Measurements from ENCODE around the gene FAM222A.

Gene FAM222A

GRCh38 chr12:109807954-109808643, 94.5 kb downstream of the FAM222A start:
- H3K36me3 ChIP-seq (replicated peaks; ENCODE audit: low read depth, low read length), result no peaks in the 10 kb centered on the region
- H3K4me1 ChIP-seq (ENCODE audit: low read length), result no peaks in the 10 kb centered on the region
- H3K9ac ChIP-seq (ENCODE audit: low read length), result no peak overlapping the region
- H3K4me3 ChIP-seq (ENCODE audit: low read length), result no peak overlapping the region
- TF ChIP-seq CTCF (IDR thresholded peaks at IDR 0.05; ENCODE audit: low read depth, low read length) (no peak), EZH2phosphoT487 (IDR thresholded peaks at IDR 0.05; ENCODE audit: low read depth) (no peak)
- no peak overlapping the region for H3K4me2 ChIP-seq (ENCODE audit: low read length)
- H3K27ac ChIP-seq (ENCODE audit: low read length), result no peak overlapping the region
- H3K27me3 ChIP-seq (ENCODE audit: low read depth, low read length), result no peaks in the 10 kb centered on the region
- no peaks in the 10 kb centered on the region for H4K20me1 ChIP-seq (ENCODE audit: insufficient read depth, low read length)
- no peaks in the 10 kb centered on the region for H3K79me2 ChIP-seq (ENCODE audit: low read length)
- no peak overlapping the region for H2AFZ ChIP-seq (ENCODE audit: low read depth, low read length)
- H3K9me3 ChIP-seq (ENCODE audit: insufficient read depth, low read length), result no peaks in the 10 kb centered on the region

- Histone ChIP-seq H3K9ac (ENCODE audit: low read length) (no peak overlapping the region), H3K4me2 (ENCODE audit: low read length) (no peak overlapping the region)
These were observed 95.4 kb downstream of the FAM222A start for GRCh38 chr12:109808876-109809646.

GRCh38 chr12:109810954-109811623, 97.5 kb downstream of the FAM222A start:
- H3K27me3 ChIP-seq (ENCODE audit: low read depth, low read length), result no peaks in the 10 kb centered on the region
- no peak overlapping the region for H3K9ac ChIP-seq (ENCODE audit: low read length)
- no peak overlapping the region for H2AFZ ChIP-seq (ENCODE audit: low read depth, low read length)
- no peak overlapping the region for H3K27ac ChIP-seq (ENCODE audit: low read length)
- H3K79me2 ChIP-seq (ENCODE audit: low read length), result no peaks in the 10 kb centered on the region
- no peak overlapping the region for H3K4me3 ChIP-seq (ENCODE audit: low read length)
- no peaks in the 10 kb centered on the region for H3K9me3 ChIP-seq (ENCODE audit: insufficient read depth, low read length)
- no peaks in the 10 kb centered on the region for H3K36me3 ChIP-seq (replicated peaks; ENCODE audit: low read depth, low read length)
- TF ChIP-seq CTCF (IDR thresholded peaks at IDR 0.05; ENCODE audit: low read depth, low read length) (no peak), EZH2phosphoT487 (IDR thresholded peaks at IDR 0.05; ENCODE audit: low read depth) (no peak)
- H3K4me1 ChIP-seq (ENCODE audit: low read length), result no peaks in the 10 kb centered on the region
- H3K4me2 ChIP-seq (ENCODE audit: low read length), result no peak overlapping the region
- no peaks in the 10 kb centered on the region for H4K20me1 ChIP-seq (ENCODE audit: insufficient read depth, low read length)

More at GRCh38 chr12:109808876-109809646, 95.4 kb downstream of the FAM222A start:
- TF ChIP-seq CTCF (IDR thresholded peaks at IDR 0.05; ENCODE audit: low read depth, low read length) (no peak), EZH2phosphoT487 (IDR thresholded peaks at IDR 0.05; ENCODE audit: low read depth) (no peak)
- Histone ChIP-seq H3K79me2 (ENCODE audit: low read length) (no peaks in the 10 kb centered on the region), H3K27me3 (ENCODE audit: low read depth, low read length) (no peaks in the 10 kb centered on the region), H3K36me3 (replicated peaks; ENCODE audit: low read depth, low read length) (no peaks in the 10 kb centered on the region), H3K4me1 (ENCODE audit: low read length) (no peaks in the 10 kb centered on the region), H4K20me1 (ENCODE audit: insufficient read depth, low read length) (no peaks in the 10 kb centered on the region), H3K4me3 (ENCODE audit: low read length) (no peak overlapping the region), H3K27ac (ENCODE audit: low read length) (no peak overlapping the region), H3K9me3 (ENCODE audit: insufficient read depth, low read length) (no peaks in the 10 kb centered on the region), H2AFZ (ENCODE audit: low read depth, low read length) (no peak overlapping the region)

- no peaks in the 10 kb centered on the region for H3K4me1 ChIP-seq (ENCODE audit: low read length)
- no peak overlapping the region for H3K9ac ChIP-seq (ENCODE audit: low read length)
- H3K4me2 ChIP-seq (ENCODE audit: low read length), result no peak overlapping the region
- H3K9me3 ChIP-seq (ENCODE audit: insufficient read depth, low read length), result no peaks in the 10 kb centered on the region
- no peaks in the 10 kb centered on the region for H4K20me1 ChIP-seq (ENCODE audit: insufficient read depth, low read length)
- H3K27ac ChIP-seq (ENCODE audit: low read length), result no peak overlapping the region
- no peak overlapping the region for H2AFZ ChIP-seq (ENCODE audit: low read depth, low read length)
- no peaks in the 10 kb centered on the region for H3K36me3 ChIP-seq (replicated peaks; ENCODE audit: low read depth, low read length)
- no peaks in the 10 kb centered on the region for H3K27me3 ChIP-seq (ENCODE audit: low read depth, low read length)
- no peak for TF ChIP-seq EZH2phosphoT487 (IDR thresholded peaks at IDR 0.05; ENCODE audit: low read depth)
- TF ChIP-seq CTCF (IDR thresholded peaks at IDR 0.05; ENCODE audit: low read depth, low read length), result no peak
- H3K4me3 ChIP-seq (ENCODE audit: low read length), result no peak overlapping the region
- H3K79me2 ChIP-seq (ENCODE audit: low read length), result no peaks in the 10 kb centered on the region
These were observed 98.0 kb downstream of the FAM222A start for GRCh38 chr12:109811624-109811995.

All from OCI-LY3 (cell line).